CD14-positive monocyte (primary cell): ENCODE measurements around the gene MPP2. TPM values are rescaled to one million over a fixed set of nuclear protein-coding genes. Genes with fewer than 3 reads are reported as not detected.

Experiments
- DNase-seq, 3 donors: peaks; one replicate each; pipeline ENCODE4 v3.0.0-alpha.2; 2011 to 2022
- H2AFZ ChIP-seq: 2 replicates; pipeline ENCODE4 v1.6.0; 2012; ENCODE audit warnings: mild to moderate bottlenecking, low read depth, low read length, inconsistent platforms; ENCODE audit not compliant: insufficient read depth, poor library complexity, severe bottlenecking
- H3K27ac ChIP-seq, 2 donors: 1 replicate in 1 of 2; 2 replicates in 1 of 2; pipeline ENCODE4 v1.5.1; 2012 to 2013; ENCODE audit warnings: low read length in 2 of 2, control low read depth in 1 of 2, inconsistent platforms in 1 of 2, low read depth in 1 of 2, mild to moderate bottlenecking in 1 of 2
- H3K27me3 ChIP-seq, 2 donors: one replicate each; pipeline versions ENCODE4 v1.6.0 to v1.6.1; 2011 to 2013; ENCODE audit warnings: low read length in 2 of 2; ENCODE audit not compliant: control insufficient read depth in 2 of 2, insufficient read depth in 2 of 2
- H3K36me3 ChIP-seq, 2 donors: replicated peaks in 1 of 2; 1 replicate in 1 of 2; 2 replicates in 1 of 2; pipeline versions ENCODE4 v1.5.1 to v1.6.1; 2012 to 2013; ENCODE audit warnings: low read length in 2 of 2, control low read depth in 1 of 2, inconsistent platforms in 1 of 2, mild to moderate bottlenecking in 1 of 2; ENCODE audit not compliant: insufficient read depth in 2 of 2, control insufficient read depth in 1 of 2
- H3K4me1 ChIP-seq, 2 donors: 1 replicate in 1 of 2; 2 replicates in 1 of 2; pipeline versions ENCODE4 v1.5.1 to v1.6.1; 2012 to 2013; ENCODE audit warnings: low read length in 2 of 2, control low read depth in 1 of 2, inconsistent platforms in 1 of 2, mild to moderate bottlenecking in 1 of 2, moderate library complexity in 1 of 2; ENCODE audit not compliant: insufficient read depth in 2 of 2, control insufficient read depth in 1 of 2
- H3K4me2 ChIP-seq: replicated peaks from 2 replicates; pipeline ENCODE3; 2012; ENCODE audit warnings: low read length, moderate library complexity, mild to moderate bottlenecking; ENCODE audit not compliant: poor library complexity, severe bottlenecking; ENCODE audit errors: extremely low read depth
- H3K4me3 ChIP-seq, 3 experiments: fragments of 200-600 bp in 1 of 3; sonication (generic) in 1 of 3; replicated peaks in 1 of 3; 1 replicate in 2 of 3; 2 replicates in 1 of 3; pipeline ENCODE4 v1.5.1; 2011 to 2013; ENCODE audit warnings: low read length in 3 of 3, mild to moderate bottlenecking in 3 of 3, control low read depth in 2 of 3, low read depth in 2 of 3, inconsistent platforms in 1 of 3, moderate library complexity in 1 of 3
- H3K79me2 ChIP-seq: 2 replicates; pipeline ENCODE4 v1.6.0; 2012; ENCODE audit warnings: mild to moderate bottlenecking, control low read depth, inconsistent platforms, low read length, moderate library complexity; ENCODE audit not compliant: insufficient read depth
- H3K9ac ChIP-seq: 2 replicates; pipeline ENCODE4 v1.6.0; 2017; ENCODE audit warnings: low read length, mild to moderate bottlenecking; ENCODE audit not compliant: insufficient read depth, poor library complexity, severe bottlenecking
- H3K9me3 ChIP-seq, 2 donors: replicated peaks in 1 of 2; 1 replicate in 1 of 2; 2 replicates in 1 of 2; pipeline versions ENCODE4 v1.5.1 to v1.6.1; 2012 to 2013; ENCODE audit warnings: low read length in 2 of 2, control low read depth in 1 of 2; ENCODE audit not compliant: control insufficient read depth in 1 of 2, insufficient read depth in 1 of 2
- H4K20me1 ChIP-seq: 2 replicates; pipeline ENCODE4 v1.6.0; 2012; ENCODE audit warnings: mild to moderate bottlenecking, low read length, control low read depth, moderate library complexity; ENCODE audit not compliant: insufficient read depth
- H3K27ac Mint-ChIP-seq, 7 donors: one replicate each; pipeline ENCODE4 v1.8.0; 2020; ENCODE audit warnings: mild to moderate bottlenecking in 7 of 7, mixed read lengths in 7 of 7, moderate library complexity in 6 of 7, inconsistent platforms in 2 of 7
- H3K27me3 Mint-ChIP-seq, 3 donors: one replicate each; pipeline ENCODE4 v1.8.0; 2021 to 2022; ENCODE audit warnings: low read depth in 3 of 3, mild to moderate bottlenecking in 3 of 3, mixed read lengths in 3 of 3, moderate library complexity in 3 of 3, inconsistent platforms in 1 of 3
- H3K36me3 Mint-ChIP-seq, 2 donors: one replicate each; pipeline ENCODE4 v1.8.0; 2020; ENCODE audit warnings: mixed read lengths in 2 of 2, inconsistent platforms in 1 of 2, mild to moderate bottlenecking in 1 of 2
- H3K4me1 Mint-ChIP-seq: one replicate; pipeline ENCODE4 v1.8.0; 2020; ENCODE audit warnings: mild to moderate bottlenecking, mixed read lengths
- H3K4me3 Mint-ChIP-seq, 2 donors: one replicate each; pipeline ENCODE4 v1.8.0; 2020; ENCODE audit warnings: mild to moderate bottlenecking in 2 of 2, mixed read lengths in 2 of 2, moderate library complexity in 1 of 2
- H3K9me3 Mint-ChIP-seq, 7 donors: one replicate each; pipeline ENCODE4 v1.8.0; 2020 to 2022; ENCODE audit warnings: mixed read lengths in 7 of 7, mild to moderate bottlenecking in 6 of 7, moderate library complexity in 6 of 7, inconsistent platforms in 2 of 7
- WGBS: methylation state at CpG from one replicate; pipeline ENCODE4 v1.1.5; 2013; ENCODE audit warnings: missing lambda C conversion rate; ENCODE audit not compliant: insufficient coverage; 5-methylcytosine and 5-hydroxymethylcytosine counted together
- intact Hi-C, 2 donors: fragments of 100-400 bp; cut with micrococcal nuclease; formaldehyde crosslinking; loops; one replicate each; pipeline versions ENCODE4 v1.15.0 to v1.15.1; 2023
- polyA plus RNA-seq, 3 donors: library from polyadenylated mRNA; depleted of rRNA in 1 of 3; unstranded in 2 of 3; stranded (reverse) in 1 of 3; fragments of 300-500 nt in 2 of 3; fragments of >200 nt in 1 of 3; fragmentation: Illumina TruSeq in 2 of 3; gene quantifications; 1 replicate in 2 of 3; 2 replicates in 1 of 3; pipeline ENCODE4 v1.2.3, GENCODE V29; 2012 to 2021
- TF ChIP-seq, protein P1 (sequence below): fragments of 200-600 bp; IDR thresholded peaks from one replicate; pipeline ENCODE4 v1.8.0; 2022; ENCODE audit warnings: antibody characterized with exemption, mild to moderate bottlenecking

The MPP2 gene
- polyA plus RNA-seq, 3 donors = not detected

DNA sequence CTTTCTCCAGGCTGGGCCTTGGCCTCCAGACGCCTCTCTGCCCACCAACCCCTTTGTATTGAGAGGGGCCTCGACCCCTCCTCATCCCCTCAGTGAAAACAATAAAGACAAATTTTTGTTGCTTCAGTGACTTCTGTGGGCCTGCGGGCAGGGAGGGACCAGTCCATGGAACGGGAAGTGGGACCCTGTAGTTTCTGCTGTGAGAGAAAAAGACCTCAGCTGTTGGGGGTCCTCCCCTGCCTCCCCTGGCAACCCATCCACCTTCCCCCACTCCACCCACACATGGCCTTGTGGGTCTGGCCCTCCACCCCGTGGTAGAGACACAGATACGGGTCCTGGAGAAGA lies 31.5 kb upstream of the MPP2 start:
- Mint-ChIP-seq H3K9me3 (peaks cover 0 to 8% (median 0%) of the 10 kb centered on the region in 7 donors), H3K27me3 (peaks cover 27 to 39% (median 33%) of the 10 kb centered on the region in 3 donors), H3K27ac (no peak overlapping the region), H3K36me3 (peaks cover 0 to 3% of the 10 kb centered on the region in 2 donors), H3K4me3 (peak overlapping the region in 1 of 2 donors; percentile 71), H3K4me1 (peaks cover 12% of the 10 kb centered on the region)
- no peak overlapping the region for H3K9ac ChIP-seq
- no peaks in the 10 kb centered on the region for H3K36me3 ChIP-seq
- WGBS = 100% methylated on average over 1 of the region's 6 CpGs
- intact Hi-C loops = no loop called here
- no peaks in the 10 kb centered on the region for H4K20me1 ChIP-seq
- peaks cover 0 to 24% of the 10 kb centered on the region in 2 donors for H3K27me3 ChIP-seq
- no peak overlapping the region for H3K4me2 ChIP-seq
- peaks cover 8 to 14% of the 10 kb centered on the region in 2 donors for H3K4me1 ChIP-seq
- no peak overlapping the region for H3K27ac ChIP-seq
- no peaks in the 10 kb centered on the region for H3K79me2 ChIP-seq
- TF ChIP-seq, protein P1, sequence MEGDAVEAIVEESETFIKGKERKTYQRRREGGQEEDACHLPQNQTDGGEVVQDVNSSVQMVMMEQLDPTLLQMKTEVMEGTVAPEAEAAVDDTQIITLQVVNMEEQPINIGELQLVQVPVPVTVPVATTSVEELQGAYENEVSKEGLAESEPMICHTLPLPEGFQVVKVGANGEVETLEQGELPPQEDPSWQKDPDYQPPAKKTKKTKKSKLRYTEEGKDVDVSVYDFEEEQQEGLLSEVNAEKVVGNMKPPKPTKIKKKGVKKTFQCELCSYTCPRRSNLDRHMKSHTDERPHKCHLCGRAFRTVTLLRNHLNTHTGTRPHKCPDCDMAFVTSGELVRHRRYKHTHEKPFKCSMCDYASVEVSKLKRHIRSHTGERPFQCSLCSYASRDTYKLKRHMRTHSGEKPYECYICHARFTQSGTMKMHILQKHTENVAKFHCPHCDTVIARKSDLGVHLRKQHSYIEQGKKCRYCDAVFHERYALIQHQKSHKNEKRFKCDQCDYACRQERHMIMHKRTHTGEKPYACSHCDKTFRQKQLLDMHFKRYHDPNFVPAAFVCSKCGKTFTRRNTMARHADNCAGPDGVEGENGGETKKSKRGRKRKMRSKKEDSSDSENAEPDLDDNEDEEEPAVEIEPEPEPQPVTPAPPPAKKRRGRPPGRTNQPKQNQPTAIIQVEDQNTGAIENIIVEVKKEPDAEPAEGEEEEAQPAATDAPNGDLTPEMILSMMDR = no peak
- H3K4me3 ChIP-seq = no peak overlapping the region
- H3K9me3 ChIP-seq = no peaks in the 10 kb centered on the region
- DNase-seq = no peak
- H2AFZ ChIP-seq = no peak overlapping the region

GRCh38 chr17:43936434-43936833 lies 29.1 kb upstream of the MPP2 start:
- no peak overlapping the region for H3K27ac Mint-ChIP-seq
- DNase-seq = no peak
- H3K4me1 ChIP-seq = peaks cover 8 to 10% of the 10 kb centered on the region in 2 donors
- peaks cover 27 to 38% (median 34%) of the 10 kb centered on the region in 3 donors for H3K27me3 Mint-ChIP-seq
- intact Hi-C loops = no loop called here
- no peak overlapping the region for H3K27ac ChIP-seq
- H3K4me3 Mint-ChIP-seq = no peak overlapping the region
- H3K4me3 ChIP-seq = no peak overlapping the region
- peaks cover 0 to 24% of the 10 kb centered on the region in 2 donors for H3K27me3 ChIP-seq
- TF ChIP-seq, protein P1 = no peak
- no peaks in the 10 kb centered on the region for H3K79me2 ChIP-seq
- no peaks in the 10 kb centered on the region for H3K9me3 ChIP-seq
- peaks cover 10% of the 10 kb centered on the region for H3K4me1 Mint-ChIP-seq
- H2AFZ ChIP-seq = no peak overlapping the region
- no peak overlapping the region for H3K4me2 ChIP-seq
- peaks cover 0 to 3% of the 10 kb centered on the region in 2 donors for H3K36me3 Mint-ChIP-seq
- no peak overlapping the region for H3K9ac ChIP-seq
- H3K36me3 ChIP-seq = no peaks in the 10 kb centered on the region
- WGBS = 100% methylated on average over 1 of the region's 3 CpGs
- peaks cover 0 to 8% (median 0%) of the 10 kb centered on the region in 7 donors for H3K9me3 Mint-ChIP-seq
- H4K20me1 ChIP-seq = no peaks in the 10 kb centered on the region
